K562 (cell line): ENCODE results near the gene ZNF891. TPM values are rescaled to one million over a fixed set of nuclear protein-coding genes. Genes with fewer than 3 reads are reported as not detected.

Experiments
- CEBPG ChIP-seq, 3 experiments: fragments of 200-800 bp in 1 of 3; sonication (Bioruptor generic) in 1 of 3; sonication (generic) in 1 of 3; formaldehyde crosslinking in 1 of 3; IDR thresholded peaks in 2 of 3; conservative IDR thresholded peaks in 1 of 3; 2 replicates each; pipeline versions ENCODE4 v1.6.1 to v1.8.0; 2016 to 2022; ENCODE audit warnings: missing compliant biosample characterization in 2 of 3, missing genetic modification characterization in 2 of 3, mild to moderate bottlenecking in 1 of 3, missing genetic modification reagents in 1 of 3
- ELF2 ChIP-seq: fragments of 250-450 bp; sonication (Bioruptor Pico); IDR thresholded peaks from 2 replicates; pipeline ENCODE4 v1.5.0; 2021; ENCODE audit warnings: mild to moderate bottlenecking
- MTA1 ChIP-seq: fragments of 450-650 bp; IDR thresholded peaks from 2 replicates; pipeline ENCODE4 v1.6.1; 2017; ENCODE audit warnings: borderline replicate concordance
- PRDM10 ChIP-seq: fragments of 450-650 bp; IDR thresholded peaks from 2 replicates; pipeline ENCODE4 v1.6.1; 2018; ENCODE audit not compliant: partially characterized antibody
- SUPT5H ChIP-seq: fragments of 450-650 bp; IDR thresholded peaks from 2 replicates; pipeline ENCODE4 v1.6.1; 2016
- ZFP91 ChIP-seq: sonication (generic); formaldehyde crosslinking; IDR thresholded peaks from 2 replicates; pipeline ENCODE4 v1.8.0; 2022; ENCODE audit warnings: mild to moderate bottlenecking, missing genetic modification reagents
- ZNF232 ChIP-seq: sonication (generic); formaldehyde crosslinking; IDR thresholded peaks from 2 replicates; pipeline ENCODE4 v1.8.0; 2022; ENCODE audit warnings: mild to moderate bottlenecking, missing genetic modification reagents
- ZNF384 ChIP-seq: IDR thresholded peaks from 2 replicates; pipeline ENCODE4 v1.6.1; 2012; ENCODE audit warnings: low read depth, low read length, improper control_type of control experiment
- polyA plus RNA-seq, 8 experiments: library from polyadenylated mRNA; depleted of rRNA in 4 of 8; stranded (reverse) in 5 of 8; unstranded in 3 of 8; fragments of >200 nt; fragmentation: Nextera tagmentation in 2 of 8; fragmentation: Illumina TruSeq in 1 of 8; extraction: Ambion mirVana in 2 of 8; extraction: Trizol in 1 of 8; gene quantifications; 2 replicates each; pipeline versions ENCODE4 v1.2.1 to v1.2.3, GENCODE V29; 2011 to 2014; ENCODE audit warnings: inconsistent platforms in 1 of 8, missing spikeins in 1 of 8
- total RNA-seq, 7 experiments: library from RNA; depleted of rRNA in 6 of 7; stranded (reverse); fragments of >200 nt in 6 of 7; fragmentation: Illumina TruSeq in 2 of 7; extraction: Trizol in 2 of 7; gene quantifications; 2 replicates each; pipeline versions ENCODE4 v1.2.1 to v1.2.3, GENCODE V29; 2011 to 2021; ENCODE audit warnings: low replicate concordance in 1 of 7
- TF ChIP-seq, protein P1 (sequence below): sonication (generic); formaldehyde crosslinking; IDR thresholded peaks from 2 replicates; pipeline ENCODE4 v1.8.1; 2022; ENCODE audit warnings: missing genetic modification reagents

Gene ZNF891
- total and polyA plus RNA-seq, 9 of the 15 experiments (the other 6 are each of a cell fraction or from before 2014, with no cell fraction given): 0.41 to 2.0 (median 1.3) TPM

GRCh38 chr12:133172491-133172890 is 42.4 kb upstream of the ZNF891 start (continued):
- no peak for TF ChIP-seq PRDM10
- TF ChIP-seq ZNF384: no peak
- TF ChIP-seq SUPT5H: no peak
- no peak for TF ChIP-seq CEBPG (CRISPR knock-in tag; IDR thresholded peaks at IDR 0.05)
- TF ChIP-seq CEBPG (tag; conservative IDR thresholded peaks at IDR 0.05 in 1 of 2, IDR thresholded peaks at IDR 0.05 in 1 of 2): no peak
- TF ChIP-seq, protein P1, sequence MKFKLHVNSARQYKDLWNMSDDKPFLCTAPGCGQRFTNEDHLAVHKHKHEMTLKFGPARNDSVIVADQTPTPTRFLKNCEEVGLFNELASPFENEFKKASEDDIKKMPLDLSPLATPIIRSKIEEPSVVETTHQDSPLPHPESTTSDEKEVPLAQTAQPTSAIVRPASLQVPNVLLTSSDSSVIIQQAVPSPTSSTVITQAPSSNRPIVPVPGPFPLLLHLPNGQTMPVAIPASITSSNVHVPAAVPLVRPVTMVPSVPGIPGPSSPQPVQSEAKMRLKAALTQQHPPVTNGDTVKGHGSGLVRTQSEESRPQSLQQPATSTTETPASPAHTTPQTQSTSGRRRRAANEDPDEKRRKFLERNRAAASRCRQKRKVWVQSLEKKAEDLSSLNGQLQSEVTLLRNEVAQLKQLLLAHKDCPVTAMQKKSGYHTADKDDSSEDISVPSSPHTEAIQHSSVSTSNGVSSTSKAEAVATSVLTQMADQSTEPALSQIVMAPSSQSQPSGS (CRISPR knock-in tag): no peak
- TF ChIP-seq ZFP91 (CRISPR knock-in tag): no peak
- no peak for TF ChIP-seq MTA1
- TF ChIP-seq ELF2: no peak
- no peak for TF ChIP-seq ZNF232
